HL-60 (cell line): ENCODE measurements around the gene BRAF.

Source experiments
- DNase-seq, 2 experiments: peaks; one replicate each; pipeline ENCODE4 v3.0.0-alpha.2; 2010 to 2020; ENCODE audit warnings: low read depth in 1 of 2, low spot score in 1 of 2
- H3K27ac ChIP-seq: fragments of 250-450 bp; sonication (Bioruptor Pico); replicated peaks from 2 replicates; pipeline ENCODE4 v1.5.1; 2020; ENCODE audit warnings: mild to moderate bottlenecking, moderate library complexity
- H3K27me3 ChIP-seq: fragments of 250-450 bp; sonication (Bioruptor Pico); 2 replicates; pipeline ENCODE4 v1.5.1; 2021; ENCODE audit warnings: mild to moderate bottlenecking, moderate library complexity; ENCODE audit not compliant: insufficient read depth, poor library complexity, severe bottlenecking
- H3K4me3 ChIP-seq: replicated peaks from 2 replicates; pipeline ENCODE4 v1.5.1; 2011; ENCODE audit warnings: mild to moderate bottlenecking, control low read depth, low read length; ENCODE audit not compliant: insufficient read depth
- GABPA ChIP-seq: IDR thresholded peaks from 2 replicates; pipeline ENCODE4 v1.6.1; 2012; ENCODE audit warnings: low read depth
- POLR2AphosphoS5 ChIP-seq: IDR thresholded peaks from 2 replicates; pipeline ENCODE4 v1.6.1; 2012; ENCODE audit warnings: low read depth
- SPI1 ChIP-seq: IDR thresholded peaks from 2 replicates; pipeline ENCODE4 v1.6.1; 2012; ENCODE audit warnings: low read depth, mild to moderate bottlenecking, borderline replicate concordance
- TF ChIP-seq, protein P1 (sequence below): IDR thresholded peaks from 2 replicates; pipeline ENCODE4 v1.6.1; 2012; ENCODE audit warnings: low read depth; ENCODE audit not compliant: insufficient replicate concordance
- TF ChIP-seq, protein P2 (sequence below): IDR thresholded peaks from one replicate; pipeline ENCODE4 v1.5.1; 2011; ENCODE audit warnings: low read length, control low read depth, inconsistent platforms; ENCODE audit not compliant: insufficient read depth

The BRAF gene

DNA sequence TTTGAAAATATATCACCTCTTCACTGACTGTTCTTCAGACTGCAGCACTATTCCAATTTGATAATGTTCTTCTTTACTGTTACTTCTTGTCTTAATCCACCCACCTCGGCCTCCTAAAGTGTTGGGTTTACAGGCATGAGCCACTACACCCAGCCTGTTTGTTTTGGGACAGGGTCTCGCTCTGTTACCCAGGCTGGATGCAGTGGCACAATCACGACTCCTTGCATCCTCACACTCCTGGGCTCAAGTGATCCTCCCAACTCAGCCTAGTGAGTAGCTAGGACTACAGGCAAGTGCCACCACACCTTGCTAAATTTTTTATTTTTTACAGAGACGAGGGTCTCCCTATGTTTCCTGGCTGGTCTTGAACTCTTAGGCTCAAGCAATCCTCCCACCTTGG is 150.4 kb downstream of the BRAF start:
- H3K4me3 ChIP-seq = no peak overlapping the region
- no peaks in the 10 kb centered on the region for H3K27me3 ChIP-seq
- TF ChIP-seq, protein P1, sequence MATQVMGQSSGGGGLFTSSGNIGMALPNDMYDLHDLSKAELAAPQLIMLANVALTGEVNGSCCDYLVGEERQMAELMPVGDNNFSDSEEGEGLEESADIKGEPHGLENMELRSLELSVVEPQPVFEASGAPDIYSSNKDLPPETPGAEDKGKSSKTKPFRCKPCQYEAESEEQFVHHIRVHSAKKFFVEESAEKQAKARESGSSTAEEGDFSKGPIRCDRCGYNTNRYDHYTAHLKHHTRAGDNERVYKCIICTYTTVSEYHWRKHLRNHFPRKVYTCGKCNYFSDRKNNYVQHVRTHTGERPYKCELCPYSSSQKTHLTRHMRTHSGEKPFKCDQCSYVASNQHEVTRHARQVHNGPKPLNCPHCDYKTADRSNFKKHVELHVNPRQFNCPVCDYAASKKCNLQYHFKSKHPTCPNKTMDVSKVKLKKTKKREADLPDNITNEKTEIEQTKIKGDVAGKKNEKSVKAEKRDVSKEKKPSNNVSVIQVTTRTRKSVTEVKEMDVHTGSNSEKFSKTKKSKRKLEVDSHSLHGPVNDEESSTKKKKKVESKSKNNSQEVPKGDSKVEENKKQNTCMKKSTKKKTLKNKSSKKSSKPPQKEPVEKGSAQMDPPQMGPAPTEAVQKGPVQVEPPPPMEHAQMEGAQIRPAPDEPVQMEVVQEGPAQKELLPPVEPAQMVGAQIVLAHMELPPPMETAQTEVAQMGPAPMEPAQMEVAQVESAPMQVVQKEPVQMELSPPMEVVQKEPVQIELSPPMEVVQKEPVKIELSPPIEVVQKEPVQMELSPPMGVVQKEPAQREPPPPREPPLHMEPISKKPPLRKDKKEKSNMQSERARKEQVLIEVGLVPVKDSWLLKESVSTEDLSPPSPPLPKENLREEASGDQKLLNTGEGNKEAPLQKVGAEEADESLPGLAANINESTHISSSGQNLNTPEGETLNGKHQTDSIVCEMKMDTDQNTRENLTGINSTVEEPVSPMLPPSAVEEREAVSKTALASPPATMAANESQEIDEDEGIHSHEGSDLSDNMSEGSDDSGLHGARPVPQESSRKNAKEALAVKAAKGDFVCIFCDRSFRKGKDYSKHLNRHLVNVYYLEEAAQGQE = no peak
- TF ChIP-seq POLR2AphosphoS5 = no peak
- no peak for TF ChIP-seq SPI1
- TF ChIP-seq, protein P2, sequence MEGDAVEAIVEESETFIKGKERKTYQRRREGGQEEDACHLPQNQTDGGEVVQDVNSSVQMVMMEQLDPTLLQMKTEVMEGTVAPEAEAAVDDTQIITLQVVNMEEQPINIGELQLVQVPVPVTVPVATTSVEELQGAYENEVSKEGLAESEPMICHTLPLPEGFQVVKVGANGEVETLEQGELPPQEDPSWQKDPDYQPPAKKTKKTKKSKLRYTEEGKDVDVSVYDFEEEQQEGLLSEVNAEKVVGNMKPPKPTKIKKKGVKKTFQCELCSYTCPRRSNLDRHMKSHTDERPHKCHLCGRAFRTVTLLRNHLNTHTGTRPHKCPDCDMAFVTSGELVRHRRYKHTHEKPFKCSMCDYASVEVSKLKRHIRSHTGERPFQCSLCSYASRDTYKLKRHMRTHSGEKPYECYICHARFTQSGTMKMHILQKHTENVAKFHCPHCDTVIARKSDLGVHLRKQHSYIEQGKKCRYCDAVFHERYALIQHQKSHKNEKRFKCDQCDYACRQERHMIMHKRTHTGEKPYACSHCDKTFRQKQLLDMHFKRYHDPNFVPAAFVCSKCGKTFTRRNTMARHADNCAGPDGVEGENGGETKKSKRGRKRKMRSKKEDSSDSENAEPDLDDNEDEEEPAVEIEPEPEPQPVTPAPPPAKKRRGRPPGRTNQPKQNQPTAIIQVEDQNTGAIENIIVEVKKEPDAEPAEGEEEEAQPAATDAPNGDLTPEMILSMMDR = no peak
- TF ChIP-seq GABPA = no peak
- DNase-seq = no peak
- no peak overlapping the region for H3K27ac ChIP-seq

DNA sequence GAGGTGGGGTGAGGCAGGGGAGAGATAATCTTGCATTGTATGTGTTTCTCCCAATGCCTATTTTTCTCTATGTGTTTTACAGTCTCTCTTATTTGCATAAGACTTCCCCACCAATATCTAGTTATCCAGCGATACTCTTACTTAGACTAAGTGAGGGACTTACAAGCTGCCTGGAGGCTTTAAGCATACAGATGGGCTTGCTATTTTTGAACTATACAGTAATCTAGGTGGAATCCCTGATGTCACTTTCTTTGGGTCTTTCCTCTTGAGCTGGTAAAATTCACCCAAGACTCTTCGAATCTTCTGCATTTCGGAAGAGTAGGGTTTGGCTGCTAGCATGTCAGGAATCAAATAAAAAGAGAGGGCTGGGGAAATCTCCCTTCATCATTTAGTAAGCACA is 151.6 kb downstream of the BRAF start:
- no peak for DNase-seq
- Histone ChIP-seq H3K27me3 (no peaks in the 10 kb centered on the region), H3K27ac (no peak overlapping the region), H3K4me3 (no peak overlapping the region)
- TF ChIP-seq, protein P2 = no peak
- TF ChIP-seq SPI1 (no peak), POLR2AphosphoS5 (no peak), GABPA (no peak)
- TF ChIP-seq, protein P1 = no peak

DNA sequence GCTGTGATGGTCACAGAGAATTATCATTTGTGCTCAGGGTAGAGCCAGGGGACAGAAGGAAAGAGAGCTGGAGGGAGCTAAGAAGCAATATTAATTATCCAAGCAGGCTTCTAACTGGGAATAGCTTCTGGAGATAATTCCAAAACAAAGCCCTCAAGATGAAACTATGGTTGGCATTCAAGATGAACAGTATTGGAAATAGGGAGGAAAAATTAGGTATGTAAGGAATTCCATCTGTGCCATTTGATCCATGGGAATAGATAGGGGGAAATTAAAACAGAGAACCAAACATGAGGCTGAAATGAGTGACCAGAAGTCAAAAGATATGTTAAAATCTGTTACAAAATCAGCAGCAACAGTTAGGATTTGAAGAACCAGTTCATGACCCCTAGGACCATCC is 152.9 kb downstream of the BRAF start:
- H3K27ac ChIP-seq = no peak overlapping the region
- H3K27me3 ChIP-seq = no peaks in the 10 kb centered on the region
- no peak for DNase-seq
- no peak overlapping the region for H3K4me3 ChIP-seq
- TF ChIP-seq POLR2AphosphoS5 = no peak
- TF ChIP-seq SPI1 = no peak
- TF ChIP-seq, protein P1 = no peak
- TF ChIP-seq, protein P2 = no peak
- TF ChIP-seq GABPA = no peak
